Testis (tissue), 2 donors: Measurements from ENCODE around the gene CAPN9.

Experiments
- CTCF ChIP-seq, 3 experiments: fragments of 450-650 bp in 2 of 3; fragments of 200-600 bp in 1 of 3; sonication (generic) in 1 of 3; IDR thresholded peaks; one replicate each; pipeline ENCODE4 v1.5.1; 2016 to 2019; ENCODE audit warnings: antibody characterized with exemption in 3 of 3, mild to moderate bottlenecking in 2 of 3, moderate library complexity in 1 of 3
- POLR2A ChIP-seq: fragments of 450-650 bp; IDR thresholded peaks from one replicate; pipeline ENCODE4 v1.6.1; 2017; ENCODE audit warnings: antibody characterized with exemption, mild to moderate bottlenecking, moderate library complexity

- TF ChIP-seq CTCF (IDR thresholded peaks at IDR 0.05) (no peak), POLR2A (no peak)
These were observed 36.7 kb upstream of the CAPN9 start for GRCh38 chr1:230710543-230710904.
